IMR-90 (cell line): Measurements from ENCODE around the gene RC3H2.

Experiments used
- POLR2A ChIP-seq: IDR thresholded peaks from 2 replicates; pipeline ENCODE4 v1.6.1; 2012; ENCODE audit warnings: mild to moderate bottlenecking, low read depth, low read length
- RAD21 ChIP-seq: IDR thresholded peaks from 2 replicates; pipeline ENCODE4 v1.6.1; 2012; ENCODE audit warnings: low read length, improper control_type of control experiment
- SMC3 ChIP-seq: fragments of 150-350 bp; IDR thresholded peaks from 2 replicates; pipeline ENCODE4 v1.6.1; 2016; ENCODE audit warnings: low read depth, mild to moderate bottlenecking, antibody characterized with exemption, low read length, moderate library complexity

- TF ChIP-seq SMC3, result no peak
- no peak for TF ChIP-seq POLR2A
- TF ChIP-seq RAD21, result no peak
Observed at GRCh38 chr9:122822056-122822455, 83.1 kb downstream of the RC3H2 start.
